GM23338 (cell line): ENCODE measurements around the gene SMIM7.

Experiments used
- NANOG ChIP-seq: IDR thresholded peaks from 2 replicates; pipeline ENCODE4 v1.6.1; 2016; ENCODE audit warnings: antibody characterized with exemption, borderline replicate concordance
- TF ChIP-seq, protein P1 (sequence below), 2 experiments: fragments of 200-600 bp in 1 of 2; sonication (generic) in 1 of 2; conservative IDR thresholded peaks; 2 replicates each; pipeline versions ENCODE4 v1.5.1 to v1.6.1; 2016 to 2017; ENCODE audit warnings: antibody characterized with exemption in 2 of 2, low read depth in 2 of 2, mild to moderate bottlenecking in 2 of 2, moderate library complexity in 1 of 2

DNA sequence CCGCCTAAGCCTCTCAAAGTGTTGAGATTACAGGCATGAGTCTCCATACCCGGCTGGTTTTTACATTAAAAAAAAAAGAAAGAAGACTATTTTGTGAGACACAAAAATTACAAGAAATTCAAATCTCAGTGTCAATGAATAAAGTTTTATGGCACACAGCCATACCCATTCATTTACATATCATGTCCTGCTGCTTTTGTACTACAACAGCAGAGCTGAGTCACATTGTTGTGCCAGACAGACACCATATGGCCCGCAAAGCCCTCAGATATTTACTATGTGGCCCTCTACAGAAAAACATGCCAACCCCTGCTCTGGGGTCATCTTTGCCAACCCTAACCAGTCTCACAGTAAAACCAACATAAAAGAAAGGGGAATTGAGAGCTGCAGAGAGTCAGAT, 5.3 kb downstream of the SMIM7 start:
- TF ChIP-seq NANOG = no peak
- TF ChIP-seq, protein P1, sequence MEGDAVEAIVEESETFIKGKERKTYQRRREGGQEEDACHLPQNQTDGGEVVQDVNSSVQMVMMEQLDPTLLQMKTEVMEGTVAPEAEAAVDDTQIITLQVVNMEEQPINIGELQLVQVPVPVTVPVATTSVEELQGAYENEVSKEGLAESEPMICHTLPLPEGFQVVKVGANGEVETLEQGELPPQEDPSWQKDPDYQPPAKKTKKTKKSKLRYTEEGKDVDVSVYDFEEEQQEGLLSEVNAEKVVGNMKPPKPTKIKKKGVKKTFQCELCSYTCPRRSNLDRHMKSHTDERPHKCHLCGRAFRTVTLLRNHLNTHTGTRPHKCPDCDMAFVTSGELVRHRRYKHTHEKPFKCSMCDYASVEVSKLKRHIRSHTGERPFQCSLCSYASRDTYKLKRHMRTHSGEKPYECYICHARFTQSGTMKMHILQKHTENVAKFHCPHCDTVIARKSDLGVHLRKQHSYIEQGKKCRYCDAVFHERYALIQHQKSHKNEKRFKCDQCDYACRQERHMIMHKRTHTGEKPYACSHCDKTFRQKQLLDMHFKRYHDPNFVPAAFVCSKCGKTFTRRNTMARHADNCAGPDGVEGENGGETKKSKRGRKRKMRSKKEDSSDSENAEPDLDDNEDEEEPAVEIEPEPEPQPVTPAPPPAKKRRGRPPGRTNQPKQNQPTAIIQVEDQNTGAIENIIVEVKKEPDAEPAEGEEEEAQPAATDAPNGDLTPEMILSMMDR (conservative IDR thresholded peaks at IDR 0.05; ENCODE audit: low read depth in 2 of 2) = no peak
